GM18519 (cell line): Measurements from ENCODE around the gene CCNL1.
"Not testable (repeated sequence)": the region's sequence is repeated elsewhere in the genome, so short reads cannot be mapped to it uniquely, and the experiment has no call there.

Experiments used
- ATAC-seq: cut with Tn5 transposase; IDR thresholded peaks from one replicate; pipeline ENCODE4 v1.9.1; 2021; ENCODE audit warnings: mild to moderate bottlenecking, moderate library complexity; ENCODE audit not compliant: unreplicated experiment, low FRiP score

CCNL1 gene

GRCh38 chr3:157172746-157173145 is 12.8 kb upstream of the CCNL1 start:
- ATAC-seq: no peak

- no peak for ATAC-seq
Measured at GRCh38 chr3:157170861-157171260, 10.9 kb upstream of the CCNL1 start.

- no peak for ATAC-seq
Measured at GRCh38 chr3:157167371-157168042, 7.6 kb upstream of the CCNL1 start.

- ATAC-seq: peak; percentile 54
Measured at GRCh38 chr3:157166561-157166960, 6.6 kb upstream of the CCNL1 start.

- ATAC-seq: no peak
Measured at GRCh38 chr3:157166115-157166514, 6.2 kb upstream of the CCNL1 start.

- ATAC-seq: no peak
Measured at GRCh38 chr3:157163217-157163953, 3.4 kb upstream of the CCNL1 start.

- not testable (repeated sequence) for ATAC-seq
Measured at GRCh38 chr3:157162620-157163019, 2.7 kb upstream of the CCNL1 start.

GRCh38 chr3:157160658-157161424 is 894 bp upstream of the CCNL1 start:
- ATAC-seq: peak; percentile 19

- ATAC-seq: peak; percentile 28
Measured at GRCh38 chr3:157159037-157159761, 748 bp downstream of the CCNL1 start.

- ATAC-seq: no peak
Measured at GRCh38 chr3:157157836-157158235, 2.1 kb downstream of the CCNL1 start.

GRCh38 chr3:157156837-157157635 is 2.9 kb downstream of the CCNL1 start:
- no peak for ATAC-seq

GRCh38 chr3:157155591-157155990 is 4.4 kb downstream of the CCNL1 start:
- no peak for ATAC-seq

GRCh38 chr3:157154563-157155330 is 5.2 kb downstream of the CCNL1 start:
- no peak for ATAC-seq

- ATAC-seq: no peak
Measured at GRCh38 chr3:157152930-157153329, 7.0 kb downstream of the CCNL1 start.

GRCh38 chr3:157152438-157152837 is 7.5 kb downstream of the CCNL1 start:
- ATAC-seq: no peak

GRCh38 chr3:157151627-157152026 is 8.3 kb downstream of the CCNL1 start:
- no peak for ATAC-seq

- ATAC-seq: no peak
Measured at GRCh38 chr3:157151151-157151550, 8.8 kb downstream of the CCNL1 start.

- no peak for ATAC-seq
Measured at GRCh38 chr3:157149136-157149696, 10.7 kb downstream of the CCNL1 start.
